H1 (cell line): Measurements from ENCODE around the gene ZNF398. TPM values are rescaled to one million over a fixed set of nuclear protein-coding genes. Genes with fewer than 3 reads are reported as not detected.
A peak's percentile ranks its signal among the peaks of the same experiment; 100 is the strongest.

Source experiments
- CTCF ChIA-PET: fragments of 300-600 bp; sonication (Branson Sonifier 250); formaldehyde crosslinking; loops from one replicate; lab custom pipeline; 2021; ENCODE audit not compliant: partially characterized antibody; lab: Charles Lee
- POLR2A ChIA-PET: fragments of 300-600 bp; sonication (Branson Sonifier 250); formaldehyde crosslinking; loops from one replicate; lab custom pipeline; 2021; ENCODE audit warnings: inconsistent platforms; ENCODE audit not compliant: partially characterized antibody; lab: Charles Lee
- DNase-seq, 2 experiments: peaks; one replicate each; pipeline versions ENCODE4 v3.0.0 to v3.0.0-alpha.2; 2010 to 2022; ENCODE audit warnings: low spot score in 2 of 2, low read depth in 1 of 2, mixed read lengths in 1 of 2
- FAIRE-seq: peaks from 2 replicates; lab custom pipeline; 2011; peaks lifted over from hg19 to GRCh38; lab: Jason Lieb, UNC
- H2AFZ ChIP-seq: 2 replicates; pipeline ENCODE4 v1.8.1; 2012; ENCODE audit warnings: low read length, inconsistent platforms
- H2AK5ac ChIP-seq: 2 replicates; pipeline ENCODE4 v1.6.1; 2013; ENCODE audit warnings: low read depth, low read length
- H2BK120ac ChIP-seq: replicated peaks from 2 replicates; pipeline ENCODE3; 2013; ENCODE audit warnings: low read depth, low read length, inconsistent platforms
- H2BK12ac ChIP-seq: 2 replicates; pipeline ENCODE4 v1.6.1; 2013; ENCODE audit warnings: low read depth, low read length
- H2BK15ac ChIP-seq: 2 replicates; pipeline ENCODE4 v1.6.1; 2013; ENCODE audit warnings: low read length
- H2BK20ac ChIP-seq: 2 replicates; pipeline ENCODE4 v1.6.1; 2013; ENCODE audit warnings: low read length
- H2BK5ac ChIP-seq: 2 replicates; pipeline ENCODE4 v1.6.1; 2013; ENCODE audit warnings: low read depth, low read length
- H3K14ac ChIP-seq: 2 replicates; pipeline ENCODE4 v1.6.1; 2013; ENCODE audit warnings: inconsistent platforms; ENCODE audit not compliant: insufficient read length
- H3K18ac ChIP-seq: 2 replicates; pipeline ENCODE4 v1.6.1; 2013; ENCODE audit warnings: low read length; ENCODE audit errors: extremely low read depth
- H3K23ac ChIP-seq: 2 replicates; pipeline ENCODE4 v1.6.1; 2013; ENCODE audit warnings: inconsistent platforms; ENCODE audit not compliant: insufficient read length
- H3K23me2 ChIP-seq: 2 replicates; pipeline ENCODE4 v1.6.1; 2013; ENCODE audit warnings: low read depth, low read length
- H3K27ac ChIP-seq: 2 replicates; pipeline ENCODE4 v1.6.1; 2011; ENCODE audit warnings: low read depth, low read length, inconsistent platforms
- H3K27me3 ChIP-seq, 4 experiments: replicated peaks in 1 of 4; 1 replicate in 1 of 4; 2 replicates in 3 of 4; pipeline versions ENCODE4 v1.6.1 to v1.8.1; 2011 to 2013; ENCODE audit warnings: low read length in 3 of 4, mild to moderate bottlenecking in 3 of 4, inconsistent platforms in 2 of 4, mixed read lengths in 2 of 4, moderate library complexity in 1 of 4; ENCODE audit not compliant: control insufficient read depth in 3 of 4, insufficient read depth in 3 of 4; ENCODE audit errors: extremely low read depth in 1 of 4
- H3K36me3 ChIP-seq, 4 experiments: 2 replicates each; pipeline versions ENCODE4 v1.6.1 to v1.8.1; 2011 to 2013; ENCODE audit warnings: mild to moderate bottlenecking in 4 of 4, low read length in 3 of 4, moderate library complexity in 2 of 4, control low read depth in 1 of 4, inconsistent platforms in 1 of 4; ENCODE audit not compliant: insufficient read depth in 4 of 4, control insufficient read depth in 2 of 4
- H3K4ac ChIP-seq: replicated peaks from 2 replicates; pipeline ENCODE3; 2013; ENCODE audit warnings: low read length, low read depth, mixed read lengths, inconsistent platforms; ENCODE audit not compliant: insufficient read length
- H3K4me1 ChIP-seq, 4 experiments: replicated peaks in 1 of 4; 1 replicate in 1 of 4; 2 replicates in 3 of 4; pipeline versions ENCODE4 v1.6.1 to v1.8.1; 2011 to 2013; ENCODE audit warnings: low read length in 3 of 4, inconsistent platforms in 2 of 4, mixed read lengths in 1 of 4; ENCODE audit not compliant: insufficient read depth in 4 of 4, control insufficient read depth in 3 of 4
- H3K4me2 ChIP-seq, 2 experiments: 2 replicates each; pipeline versions ENCODE4 v1.6.1 to v1.8.1; 2011 to 2013; ENCODE audit warnings: low read depth in 2 of 2, low read length in 2 of 2, control low read depth in 1 of 2, inconsistent platforms in 1 of 2, mild to moderate bottlenecking in 1 of 2; ENCODE audit not compliant: insufficient read depth in 1 of 2
- H3K4me3 ChIP-seq, 4 experiments: fragments of 200-600, 300-600 bp in 1 of 4; sonication (generic), shearing (Covaris generic), sonication (Bioruptor Twin) in 1 of 4; 2 replicates each; pipeline versions ENCODE4 v1.5.1 to v1.8.1; 2011 to 2016; ENCODE audit warnings: low read length in 4 of 4, low read depth in 3 of 4, control low read depth in 2 of 4, inconsistent platforms in 2 of 4, mild to moderate bottlenecking in 2 of 4, mixed read lengths in 1 of 4, moderate library complexity in 1 of 4; ENCODE audit not compliant: insufficient read depth in 2 of 4; ENCODE audit errors: extremely low read depth in 1 of 4
- H3K56ac ChIP-seq: replicated peaks from 2 replicates; pipeline ENCODE3; 2013; ENCODE audit warnings: low read depth, mild to moderate bottlenecking, mixed read lengths, low read length, inconsistent platforms; ENCODE audit not compliant: insufficient read length
- H3K79me1 ChIP-seq: 2 replicates; pipeline ENCODE4 v1.6.1; 2013; ENCODE audit warnings: low read depth, low read length, control low read depth
- H3K79me2 ChIP-seq, 2 experiments: 2 replicates each; pipeline versions ENCODE4 v1.6.1 to v1.8.1; 2012 to 2013; ENCODE audit warnings: low read length in 2 of 2, mild to moderate bottlenecking in 2 of 2, inconsistent platforms in 1 of 2; ENCODE audit not compliant: insufficient read depth in 2 of 2, control insufficient read depth in 1 of 2
- H3K9ac ChIP-seq, 4 experiments: replicated peaks in 1 of 4; 1 replicate in 1 of 4; 2 replicates in 3 of 4; pipeline versions ENCODE4 v1.6.1 to v1.8.1; 2011 to 2013; ENCODE audit warnings: low read depth in 3 of 4, low read length in 3 of 4, control low read depth in 2 of 4, mild to moderate bottlenecking in 2 of 4, moderate library complexity in 2 of 4, inconsistent platforms in 1 of 4; ENCODE audit errors: extremely low read depth in 1 of 4
- H3K9me3 ChIP-seq, 2 experiments: 2 replicates each; pipeline versions ENCODE4 v1.6.1 to v1.8.1; 2012 to 2013; ENCODE audit warnings: mild to moderate bottlenecking in 2 of 2, moderate library complexity in 2 of 2, control low read depth in 1 of 2, inconsistent platforms in 1 of 2, low read depth in 1 of 2, low read length in 1 of 2, mixed read lengths in 1 of 2; ENCODE audit not compliant: insufficient read depth in 2 of 2
- H4K20me1 ChIP-seq, 2 experiments: replicated peaks in 1 of 2; 2 replicates each; pipeline versions ENCODE3 to v1.8.1; 2011 to 2013; ENCODE audit warnings: inconsistent platforms in 2 of 2, low read length in 2 of 2, mild to moderate bottlenecking in 1 of 2; ENCODE audit not compliant: insufficient read depth in 2 of 2, control insufficient read depth in 1 of 2
- H4K5ac ChIP-seq: 2 replicates; pipeline ENCODE4 v1.6.1; 2013; ENCODE audit warnings: low read length, low read depth, mixed read lengths, inconsistent platforms; ENCODE audit not compliant: insufficient read length
- H4K8ac ChIP-seq: 2 replicates; pipeline ENCODE4 v1.8.0; 2013; ENCODE audit warnings: mild to moderate bottlenecking, moderate library complexity, low read length, inconsistent platforms; ENCODE audit not compliant: insufficient read depth; ENCODE audit errors: extremely low read depth
- H4K91ac ChIP-seq: replicated peaks from 2 replicates; pipeline ENCODE3; 2013; ENCODE audit warnings: low read length, mixed read lengths, inconsistent platforms; ENCODE audit not compliant: insufficient read length
- BRCA1 ChIP-seq: IDR thresholded peaks from 2 replicates; pipeline ENCODE4 v1.6.1; 2012; ENCODE audit warnings: low read depth, low read length, improper control_type of control experiment
- GTF2F1 ChIP-seq: IDR thresholded peaks from 2 replicates; pipeline ENCODE4 v1.6.1; 2012; ENCODE audit warnings: low read depth, low read length, improper control_type of control experiment, borderline replicate concordance
- MAFK ChIP-seq: IDR thresholded peaks from 2 replicates; pipeline ENCODE4 v1.6.1; 2012; ENCODE audit warnings: low read depth, mild to moderate bottlenecking, improper control_type of control experiment, low read length
- NRF1 ChIP-seq: IDR thresholded peaks from 2 replicates; pipeline ENCODE4 v1.6.1; 2011; ENCODE audit warnings: mild to moderate bottlenecking, low read depth, low read length, improper control_type of control experiment
- PHF8 ChIP-seq: fragments of 200-600 bp; sonication (generic); conservative IDR thresholded peaks from 2 replicates; pipeline ENCODE4 v1.7.1; 2012; ENCODE audit warnings: low read depth, mild to moderate bottlenecking, inconsistent platforms, low read length, moderate library complexity
- RAD21 ChIP-seq, 2 experiments: IDR thresholded peaks in 1 of 2; conservative IDR thresholded peaks in 1 of 2; 2 replicates each; pipeline ENCODE4 v1.6.1; 2011; ENCODE audit warnings: low read depth in 2 of 2, low read length in 2 of 2, improper control_type of control experiment in 1 of 2, inconsistent platforms in 1 of 2, mild to moderate bottlenecking in 1 of 2, moderate library complexity in 1 of 2
- SP1 ChIP-seq: IDR thresholded peaks from 2 replicates; pipeline ENCODE4 v1.6.1; 2011; ENCODE audit warnings: low read depth, low read length
- SP2 ChIP-seq: IDR thresholded peaks from 2 replicates; pipeline ENCODE4 v1.6.1; 2012; ENCODE audit warnings: mild to moderate bottlenecking, low read length, inconsistent platforms
- TAF7 ChIP-seq: optimal IDR thresholded peaks from 2 replicates; pipeline ENCODE3; 2011; ENCODE audit warnings: low read depth, mild to moderate bottlenecking, inconsistent platforms, low read length, moderate library complexity, borderline replicate concordance
- USF2 ChIP-seq: IDR thresholded peaks from 2 replicates; pipeline ENCODE4 v1.6.1; 2011; ENCODE audit warnings: low read length, improper control_type of control experiment
- ZNF274 ChIP-seq: IDR thresholded peaks from 2 replicates; pipeline ENCODE4 v1.7.0; 2012; ENCODE audit warnings: low read length, borderline replicate concordance; ENCODE audit errors: extremely low read depth
- WGBS, 2 experiments: shearing (Covaris generic) in 1 of 2; methylation state at CpG; one replicate each; pipeline versions ENCODE4 v1.1.6 to v1.1.7; 2013 to 2015; ENCODE audit warnings: low lambda C conversion rate in 2 of 2, mixed read lengths in 2 of 2, inconsistent platforms in 1 of 2, low coverage in 1 of 2, missing lambda C conversion rate in 1 of 2; ENCODE audit not compliant: insufficient replicate concordance in 2 of 2, insufficient coverage in 1 of 2, insufficient read length in 1 of 2; ENCODE audit errors: extremely low coverage in 1 of 2, missing lambda C conversion rate in 1 of 2; 5-methylcytosine and 5-hydroxymethylcytosine counted together
- polyA plus RNA-seq, 7 experiments: library from polyadenylated mRNA; depleted of rRNA in 3 of 7; stranded (reverse) in 5 of 7; unstranded in 2 of 7; fragments of >200 nt in 5 of 7; fragments of 200-250 nt in 2 of 7; gene quantifications; 1 replicate in 5 of 7; 2 replicates in 1 of 7; 4 replicates in 1 of 7; pipeline versions ENCODE4 v1.2.1 to v1.2.3, GENCODE V29; 2011 to 2013; ENCODE audit warnings: missing spikeins in 2 of 7, mixed read lengths in 2 of 7
- total RNA-seq: library from RNA; stranded (reverse); fragmentation: NEBNext Ultra II Directional; extraction: Animal tissue kit (Norgen Biotek cat#: 25700); gene quantifications from 2 replicates; pipeline ENCODE4 v1.2.1, GENCODE V29; 2021

The ZNF398 gene
- total and polyA plus RNA-seq, 2 of the 8 experiments (the other 6 are each of a cell fraction or from before 2014, with no cell fraction given), result 52.7 to 63.5 TPM

GRCh38 chr7:149141893-149142292, 5.4 kb upstream of the ZNF398 start:
- H3K4ac ChIP-seq, result no peak overlapping the region
- 91% methylated on average over 4 of the region's 4 CpGs; no CpG with 5 or more reads in 1 of the 2 experiments for WGBS, 2 experiments
- H3K27me3 ChIP-seq, result no peaks in the 10 kb centered on the region
- no peak overlapping the region for H3K23ac ChIP-seq
- no peak overlapping the region for H3K27ac ChIP-seq
- peak overlapping the region; percentile 34 for H4K91ac ChIP-seq
- H3K9me3 ChIP-seq, result no peaks in the 10 kb centered on the region
- peak overlapping the region; percentile 88; the same call in 1 of the 2 replicates for H2AK5ac ChIP-seq
- H3K4me3 ChIP-seq, result no peak overlapping the region
- H4K8ac ChIP-seq, result no peak overlapping the region
- peaks cover 1% of the 10 kb centered on the region; the same call in 1 of the 2 replicates for H3K23me2 ChIP-seq
- no peak for FAIRE-seq
- DNase-seq, result no peak
- no peak overlapping the region for H4K5ac ChIP-seq
- H2BK120ac ChIP-seq, result peak overlapping the region; percentile 83
- CTCF ChIA-PET, result interaction anchor here (3.4 kb wide), 1 partner anchor 15 kb away, joined by 17 read pairs; the partner anchor contains the start of gene ZNF425
- no peak overlapping the region for H2BK5ac ChIP-seq
- no peak overlapping the region for H3K56ac ChIP-seq
- no peak overlapping the region for H2AFZ ChIP-seq
- H3K79me1 ChIP-seq, result no peaks in the 10 kb centered on the region
- TF ChIP-seq SP1 (no peak), SP2 (no peak), USF2 (no peak), PHF8 (no peak), NRF1 (no peak), BRCA1 (no peak), RAD21 (IDR thresholded peaks at IDR 0.05 in 1 of 2, conservative IDR thresholded peaks at IDR 0.05 in 1 of 2; ENCODE audit: low read depth in 2 of 2, low read length in 2 of 2) (no peak), ZNF274 (no peak), TAF7 (no peak), GTF2F1 (no peak), MAFK (no peak)
- H4K20me1 ChIP-seq, result no peaks in the 10 kb centered on the region
- H2BK20ac ChIP-seq, result no peak overlapping the region
- H3K79me2 ChIP-seq, result peaks cover 0 to 2% of the 10 kb centered on the region in 2 experiments; a peak in 1 of 4 replicates
- no peak overlapping the region for H3K4me2 ChIP-seq
- no peak overlapping the region for H3K9ac ChIP-seq
- no peak overlapping the region; the same call in 1 of the 2 replicates for H2BK12ac ChIP-seq
- no peak overlapping the region for H2BK15ac ChIP-seq
- H3K14ac ChIP-seq, result no peak overlapping the region
- H3K18ac ChIP-seq, result peak overlapping the region; percentile 15; the same call in 1 of the 2 replicates
- POLR2A ChIA-PET, result interaction anchor here (8.2 kb wide), 1 partner anchor 8 kb away, joined by 75 read pairs; the partner anchor contains the start of gene ZNF398
- peaks cover 8 to 16% (median 13%) of the 10 kb centered on the region in 4 experiments; a peak in 5 of 7 replicates for H3K4me1 ChIP-seq
- no peaks in the 10 kb centered on the region for H3K36me3 ChIP-seq
